IPS-18a (cell line): Measurements from ENCODE around the gene SDS.

Experiments
- H3K27ac ChIP-seq: one replicate; pipeline ENCODE4 v1.5.1; 2013; ENCODE audit warnings: low read length
- H3K27me3 ChIP-seq: one replicate; pipeline ENCODE4 v1.6.1; 2013; ENCODE audit warnings: mild to moderate bottlenecking, low read length; ENCODE audit not compliant: control insufficient read depth, insufficient read depth
- H3K36me3 ChIP-seq: one replicate; pipeline ENCODE4 v1.6.1; 2013; ENCODE audit warnings: low read depth, low read length; ENCODE audit not compliant: control insufficient read depth
- H3K4me1 ChIP-seq: one replicate; pipeline ENCODE4 v1.6.1; 2013; ENCODE audit warnings: low read depth, low read length; ENCODE audit not compliant: control insufficient read depth
- H3K4me3 ChIP-seq: one replicate; pipeline ENCODE4 v1.5.1; 2013; ENCODE audit warnings: low read length
- H3K9ac ChIP-seq: one replicate; pipeline ENCODE4 v1.6.1; 2013; ENCODE audit warnings: mild to moderate bottlenecking, low read length, moderate library complexity
- H3K9me3 ChIP-seq: one replicate; pipeline ENCODE4 v1.6.1; 2013; ENCODE audit warnings: low read depth, low read length; ENCODE audit not compliant: control insufficient read depth

SDS gene

DNA sequence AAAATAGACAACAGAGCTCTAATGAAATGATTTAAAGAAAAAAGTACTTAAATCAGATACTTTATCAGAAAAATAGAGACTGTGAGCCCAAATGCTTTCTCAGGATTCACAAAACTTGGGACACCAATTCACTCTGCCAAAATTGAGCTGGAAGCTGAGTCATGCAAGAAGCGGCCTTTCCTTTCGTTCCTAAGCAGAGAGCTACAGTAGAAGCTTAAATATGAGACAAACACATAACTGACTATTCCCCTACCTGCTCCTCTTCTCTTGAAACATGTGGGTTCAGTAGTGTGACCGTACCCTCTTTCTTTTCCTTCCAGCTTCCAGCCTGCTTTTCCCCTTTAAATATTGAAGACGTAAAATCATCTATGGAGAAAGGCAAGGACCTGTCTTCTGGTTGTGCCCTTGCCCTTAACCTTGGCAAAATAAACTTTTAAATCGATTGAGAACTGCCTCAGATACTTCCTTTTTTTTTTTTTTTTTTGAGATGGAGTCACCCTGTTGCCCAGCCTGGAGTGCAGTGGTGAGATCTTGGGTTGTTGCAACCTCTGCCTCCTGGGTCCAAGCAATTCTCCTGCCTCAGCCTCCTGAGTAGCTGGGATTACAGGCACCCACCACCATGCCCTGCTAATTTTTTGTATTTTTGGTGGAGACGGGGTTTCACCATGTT is 4.4 kb upstream of the SDS start:
- no peaks in the 10 kb centered on the region for H3K9me3 ChIP-seq
- no peak overlapping the region for H3K9ac ChIP-seq
- H3K27me3 ChIP-seq, result no peaks in the 10 kb centered on the region
- no peaks in the 10 kb centered on the region for H3K36me3 ChIP-seq
- no peak overlapping the region for H3K27ac ChIP-seq
- H3K4me1 ChIP-seq, result peaks cover 9% of the 10 kb centered on the region
- H3K4me3 ChIP-seq, result no peak overlapping the region

GRCh38 chr12:113405694-113406093 is 2.0 kb upstream of the SDS start:
- H3K4me3 ChIP-seq, result no peak overlapping the region
- no peaks in the 10 kb centered on the region for H3K9me3 ChIP-seq
- no peaks in the 10 kb centered on the region for H3K27me3 ChIP-seq

DNA sequence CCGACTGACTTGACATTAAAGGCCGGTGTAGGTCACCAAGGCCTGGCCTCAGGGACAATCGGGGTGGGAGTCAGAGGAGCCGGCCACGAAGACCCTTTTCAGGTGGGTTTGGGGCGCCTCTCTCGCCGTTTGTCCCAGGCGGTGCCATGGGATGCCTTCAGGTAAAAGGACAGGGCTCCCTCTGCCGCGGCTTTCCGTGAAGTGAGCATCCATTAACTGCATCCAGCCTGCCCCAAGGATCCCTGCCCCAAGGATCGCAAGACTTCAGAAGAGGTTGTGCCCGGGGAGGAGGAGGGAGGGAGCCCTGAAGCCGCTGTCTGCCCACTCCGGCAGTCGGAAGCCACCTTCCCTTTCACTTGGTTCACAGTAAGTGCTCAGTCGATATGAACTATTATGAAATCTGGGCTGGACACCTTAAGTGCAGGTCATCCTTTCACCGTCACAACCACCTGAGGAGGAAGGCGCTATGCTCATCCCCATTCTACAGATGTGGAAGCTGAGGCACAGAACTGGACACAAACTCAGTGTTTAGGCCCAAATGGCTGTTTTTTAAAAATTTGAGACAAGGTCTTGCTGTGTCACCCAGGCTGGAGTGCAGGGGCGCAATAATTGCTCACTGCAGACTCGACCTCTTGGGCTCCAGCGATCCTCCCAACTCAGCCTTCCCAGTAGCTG is 964 bp downstream of the SDS start:
- Histone ChIP-seq H3K4me1 (peaks cover 9% of the 10 kb centered on the region), H3K27me3 (no peaks in the 10 kb centered on the region), H3K9me3 (no peaks in the 10 kb centered on the region), H3K4me3 (no peak overlapping the region), H3K9ac (no peak overlapping the region), H3K27ac (no peak overlapping the region), H3K36me3 (no peaks in the 10 kb centered on the region)

More at GRCh38 chr12:113405694-113406093, 2.0 kb upstream of the SDS start:
- Histone ChIP-seq H3K9ac (no peak overlapping the region), H3K4me1 (peaks cover 9% of the 10 kb centered on the region), H3K36me3 (no peaks in the 10 kb centered on the region), H3K27ac (no peak overlapping the region)

DNA sequence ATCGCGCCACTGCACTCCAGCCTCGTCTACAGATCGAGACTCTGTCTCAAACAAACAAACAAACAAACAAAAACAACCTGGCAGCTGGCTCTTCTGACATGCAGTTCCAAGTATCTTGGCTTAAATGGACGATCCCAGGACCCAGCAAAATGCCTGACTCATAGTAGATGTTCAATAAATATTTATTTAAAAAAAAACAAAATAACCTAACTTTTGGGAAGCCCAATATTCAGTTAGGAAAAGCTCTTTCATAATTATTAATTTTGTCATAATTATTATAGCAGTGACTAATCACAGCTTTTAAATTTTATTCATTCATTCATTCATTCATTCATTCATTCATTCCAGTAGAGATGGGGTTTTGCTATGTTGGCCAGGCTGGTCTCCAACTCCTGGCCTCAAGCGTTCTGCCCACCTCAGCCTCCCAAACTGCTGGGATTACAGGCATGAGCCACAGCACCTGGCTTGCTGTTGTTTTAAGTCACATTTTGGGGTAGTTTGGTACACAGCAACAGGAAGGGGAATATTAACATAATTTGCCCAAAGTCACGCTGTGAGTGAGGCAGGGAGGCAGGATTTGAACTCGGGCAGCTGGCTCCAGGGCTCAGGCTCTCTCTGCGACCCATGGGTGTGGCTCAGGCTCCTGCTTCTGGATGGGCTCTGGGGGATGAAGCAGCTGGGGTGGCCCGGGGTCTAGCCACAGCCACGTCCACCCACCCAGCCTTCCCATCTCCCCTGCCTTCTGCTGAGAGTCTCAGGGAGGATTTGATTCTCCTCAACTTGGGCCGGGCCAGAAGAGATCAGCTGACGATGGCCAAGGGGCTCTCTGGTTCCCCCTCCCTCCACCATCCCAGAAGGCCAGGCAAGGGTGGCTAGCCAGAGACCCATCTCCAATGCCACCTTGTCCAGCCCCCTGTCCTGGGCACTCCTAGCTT is 2.4 kb downstream of the SDS start:
- Histone ChIP-seq H3K27me3 (no peaks in the 10 kb centered on the region), H3K9me3 (no peaks in the 10 kb centered on the region), H3K27ac (no peak overlapping the region), H3K9ac (no peak overlapping the region), H3K4me1 (peaks cover 9% of the 10 kb centered on the region), H3K4me3 (no peak overlapping the region), H3K36me3 (no peaks in the 10 kb centered on the region)

GRCh38 chr12:113400362-113400761 is 3.3 kb downstream of the SDS start:
- H3K36me3 ChIP-seq, result no peaks in the 10 kb centered on the region
- H3K27ac ChIP-seq, result no peak overlapping the region
- no peaks in the 10 kb centered on the region for H3K9me3 ChIP-seq
- H3K4me3 ChIP-seq, result no peak overlapping the region
- H3K9ac ChIP-seq, result no peak overlapping the region
- no peaks in the 10 kb centered on the region for H3K27me3 ChIP-seq
- peaks cover 4% of the 10 kb centered on the region for H3K4me1 ChIP-seq

GRCh38 chr12:113399490-113399889 is 4.2 kb downstream of the SDS start:
- Histone ChIP-seq H3K36me3 (no peaks in the 10 kb centered on the region), H3K4me3 (no peak overlapping the region), H3K9ac (no peak overlapping the region), H3K27me3 (no peaks in the 10 kb centered on the region), H3K27ac (no peak overlapping the region), H3K9me3 (no peaks in the 10 kb centered on the region), H3K4me1 (no peaks in the 10 kb centered on the region)

GRCh38 chr12:113398346-113399290 is 5.1 kb downstream of the SDS start:
- Histone ChIP-seq H3K27ac (no peak overlapping the region), H3K4me1 (no peaks in the 10 kb centered on the region), H3K9me3 (no peaks in the 10 kb centered on the region), H3K4me3 (no peak overlapping the region), H3K27me3 (no peaks in the 10 kb centered on the region), H3K9ac (no peak overlapping the region), H3K36me3 (no peaks in the 10 kb centered on the region)

DNA sequence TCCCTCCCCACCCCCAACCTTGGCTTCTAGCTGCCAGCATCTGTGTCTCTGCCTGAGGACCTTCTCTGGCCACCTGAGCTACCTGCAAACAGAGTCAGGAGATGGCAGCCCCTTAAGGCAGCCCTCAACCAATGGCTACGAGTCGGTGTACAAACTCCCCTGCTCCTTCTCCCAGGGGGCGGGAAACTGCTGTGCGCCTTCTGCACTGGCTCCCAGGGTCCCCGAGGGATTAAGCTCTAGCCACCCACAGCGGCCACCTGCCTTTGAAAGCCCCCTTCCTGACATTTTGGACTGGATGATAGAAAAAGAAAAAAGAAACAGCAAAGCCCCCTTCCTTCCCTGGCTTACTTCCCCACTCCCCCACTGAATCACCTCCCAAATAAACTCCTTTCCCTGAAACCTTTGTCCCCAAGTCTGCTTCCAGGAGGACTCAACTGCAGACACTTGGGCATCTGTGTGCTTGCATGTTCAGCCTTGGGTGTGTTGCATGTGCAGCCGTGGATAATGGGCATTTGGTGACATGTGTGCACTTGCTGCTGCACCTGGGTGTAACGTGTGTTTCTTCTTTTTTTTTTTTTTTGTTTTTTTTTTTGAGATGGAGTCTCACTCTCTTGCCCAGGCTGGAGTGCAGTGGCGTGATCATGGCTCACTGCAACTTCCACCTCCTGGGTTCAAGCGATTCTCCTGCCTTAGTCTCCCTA is 6.0 kb downstream of the SDS start:
- H3K36me3 ChIP-seq, result no peaks in the 10 kb centered on the region
- no peak overlapping the region for H3K27ac ChIP-seq
- H3K9ac ChIP-seq, result no peak overlapping the region

GRCh38 chr12:113396828-113397496 is 6.7 kb downstream of the SDS start:
- no peak overlapping the region for H3K9ac ChIP-seq
- H3K36me3 ChIP-seq, result no peaks in the 10 kb centered on the region
- H3K4me1 ChIP-seq, result peaks cover 3% of the 10 kb centered on the region
- H3K9me3 ChIP-seq, result no peaks in the 10 kb centered on the region
- no peak overlapping the region for H3K27ac ChIP-seq
- H3K4me3 ChIP-seq, result no peak overlapping the region
- no peaks in the 10 kb centered on the region for H3K27me3 ChIP-seq

More for the DNA sequence above, 6.0 kb downstream of the SDS start:
- peaks cover 3% of the 10 kb centered on the region for H3K4me1 ChIP-seq
- H3K4me3 ChIP-seq, result no peak overlapping the region
- no peaks in the 10 kb centered on the region for H3K27me3 ChIP-seq
- H3K9me3 ChIP-seq, result no peaks in the 10 kb centered on the region

- Histone ChIP-seq H3K27ac (no peak overlapping the region), H3K4me1 (peaks cover 3% of the 10 kb centered on the region), H3K4me3 (no peak overlapping the region)
These were observed 7.5 kb downstream of the SDS start for GRCh38 chr12:113396200-113396599.

More at GRCh38 chr12:113396200-113396599, 7.5 kb downstream of the SDS start:
- no peak overlapping the region for H3K9ac ChIP-seq
- H3K36me3 ChIP-seq, result no peaks in the 10 kb centered on the region
- H3K27me3 ChIP-seq, result no peaks in the 10 kb centered on the region
- no peaks in the 10 kb centered on the region for H3K9me3 ChIP-seq
